HG03521 (cell line): Measurements from ENCODE around the gene CLEC19A.

Experiments used
- ATAC-seq: cut with Tn5 transposase; IDR thresholded peaks from one replicate; pipeline ENCODE4 v1.9.1; 2021; ENCODE audit warnings: mild to moderate bottlenecking, moderate library complexity; ENCODE audit not compliant: unreplicated experiment

Gene CLEC19A

DNA sequence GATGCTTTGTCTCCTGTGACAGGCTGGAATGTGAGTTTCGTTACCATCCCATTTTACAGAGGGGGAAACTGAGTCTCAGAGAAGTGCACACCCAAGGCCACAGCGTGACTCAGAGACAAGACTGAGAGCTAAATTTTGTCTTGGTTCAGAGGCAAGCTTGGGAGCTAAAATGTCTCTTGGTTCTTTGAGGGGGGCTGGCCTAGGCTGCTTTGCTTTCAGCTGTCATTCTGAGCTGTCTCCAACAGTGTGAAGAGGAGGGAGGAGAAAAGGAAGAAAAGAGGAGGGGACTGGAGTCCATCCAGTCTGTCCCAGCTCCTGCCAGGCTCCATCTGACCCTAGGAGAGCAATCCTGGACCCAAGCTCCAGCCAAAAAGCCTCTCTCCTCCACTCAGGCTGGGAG, at the start of gene CLEC19A:
TSS of gene CLEC19A (plus strand) at position 301 of the 400 bp plus-strand sequence. CDS start 121 bp downstream, outside the sequence.
- ATAC-seq: no peak

DNA sequence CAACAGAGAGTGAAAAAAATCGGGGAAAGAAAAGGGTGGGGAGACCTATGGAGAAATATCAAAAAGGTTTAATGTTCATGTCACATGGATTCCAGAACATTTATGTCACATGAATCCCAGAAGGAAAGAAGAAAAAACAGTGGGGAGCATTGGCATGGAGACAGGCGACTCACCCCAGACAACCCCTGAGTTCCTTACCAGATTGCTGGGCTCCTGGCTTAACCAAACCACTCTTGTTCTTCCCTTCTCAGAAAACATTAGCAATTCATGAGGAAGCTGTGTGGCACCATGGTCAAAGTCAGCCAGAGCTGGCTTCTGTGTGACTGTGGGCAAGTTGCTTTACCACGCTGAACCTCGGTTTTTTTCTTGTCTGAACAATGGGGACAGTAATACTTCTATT, 49.6 kb upstream of the CLEC19A start:
- no peak for ATAC-seq

- no peak for ATAC-seq
Observed at GRCh38 chr16:19236561-19237209, 48.8 kb upstream of the CLEC19A start.

GRCh38 chr16:19238406-19238805, 47.1 kb upstream of the CLEC19A start:
- ATAC-seq: no peak

DNA sequence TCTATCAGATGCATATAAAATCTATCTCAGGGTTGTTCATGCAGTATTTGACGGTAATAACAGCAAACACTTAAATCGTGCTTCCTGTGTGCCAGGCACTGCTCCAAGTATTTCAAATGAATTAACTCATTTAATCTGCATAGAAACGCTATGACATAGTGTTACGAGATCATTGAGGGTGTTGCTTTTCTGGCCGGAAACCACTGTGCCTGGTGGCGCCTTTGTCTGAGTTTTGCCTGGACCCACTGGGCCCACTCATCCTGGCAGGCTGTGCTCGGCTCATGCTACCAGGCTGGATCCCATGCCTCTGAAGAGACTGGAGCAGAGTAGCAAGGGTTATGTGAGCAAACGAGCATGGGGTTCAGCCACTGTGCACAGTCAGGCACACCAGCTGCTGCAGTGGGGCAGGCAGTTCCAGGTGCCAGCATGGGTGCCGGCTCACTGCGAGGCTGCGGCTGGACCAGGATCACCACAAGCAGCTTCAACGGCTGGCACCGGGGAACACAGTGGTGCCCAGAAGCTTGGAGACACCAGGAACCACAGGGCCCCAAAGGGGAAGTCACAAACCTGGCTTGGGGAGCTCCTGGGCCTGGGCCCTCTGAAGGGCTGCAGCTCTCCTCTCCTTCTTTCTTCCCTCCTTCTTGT, 45.9 kb upstream of the CLEC19A start:
- ATAC-seq: no peak

- no peak for ATAC-seq
Observed at GRCh38 chr16:19240494-19240893, 45.0 kb upstream of the CLEC19A start.

GRCh38 chr16:19241512-19241911, 44.0 kb upstream of the CLEC19A start:
- ATAC-seq: no peak

- no peak for ATAC-seq
Observed at GRCh38 chr16:19242186-19242585, 43.3 kb upstream of the CLEC19A start.

GRCh38 chr16:19242987-19243575, 42.5 kb upstream of the CLEC19A start:
- no peak for ATAC-seq

DNA sequence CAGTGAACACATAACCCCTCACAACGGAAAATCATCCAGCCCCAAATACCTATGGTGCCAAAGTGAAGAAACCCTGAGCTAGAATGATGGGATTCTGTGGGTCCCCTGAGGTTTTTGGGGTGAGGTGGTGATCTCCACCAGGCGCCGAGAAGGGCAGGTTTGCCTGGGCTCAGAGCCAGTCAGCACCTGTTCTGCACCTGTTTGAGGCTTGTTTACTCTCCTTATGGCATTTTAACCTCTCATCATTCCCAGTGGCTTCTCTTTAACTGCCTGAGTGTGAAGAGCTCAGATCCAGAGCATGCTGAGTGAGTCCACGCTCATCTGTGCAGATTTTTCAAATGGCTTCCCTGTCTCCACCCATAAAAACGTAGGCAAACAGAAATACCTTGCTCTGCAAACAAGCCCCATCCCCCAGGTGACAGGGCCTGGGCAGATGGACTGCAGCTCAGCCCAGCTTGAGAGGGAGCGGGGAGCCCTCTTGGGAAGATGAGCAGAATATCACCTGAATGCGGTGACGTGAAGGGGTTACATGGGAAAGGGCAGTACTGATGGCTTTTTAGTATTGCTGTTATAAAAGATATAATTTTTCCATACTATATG, 40.1 kb upstream of the CLEC19A start:
- no peak for ATAC-seq

DNA sequence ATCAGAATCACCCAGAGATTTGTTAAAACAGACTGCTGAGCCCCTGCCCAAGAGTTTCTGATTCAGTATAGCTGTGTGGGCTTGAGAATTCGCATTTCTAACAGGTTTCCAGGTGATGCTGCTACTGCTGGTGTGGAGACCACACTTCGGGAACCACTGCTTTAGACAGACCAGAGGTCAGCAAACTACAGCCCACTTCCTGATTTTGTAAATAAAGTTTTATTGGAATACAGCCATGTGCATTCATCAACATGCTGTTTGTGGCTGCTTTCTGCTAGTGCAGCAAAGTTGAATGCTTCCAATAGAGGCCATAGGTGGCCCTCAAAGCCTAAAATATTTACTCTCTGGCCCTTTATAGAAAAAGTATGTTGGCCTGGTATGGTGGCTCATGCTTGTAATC, 32.6 kb upstream of the CLEC19A start:
- ATAC-seq: no peak

GRCh38 chr16:19254611-19255010, 30.9 kb upstream of the CLEC19A start:
- no peak for ATAC-seq

GRCh38 chr16:19264123-19264673, 21.3 kb upstream of the CLEC19A start:
- no peak for ATAC-seq

- ATAC-seq: no peak
Observed at GRCh38 chr16:19265380-19265930, 20.1 kb upstream of the CLEC19A start.

GRCh38 chr16:19266774-19267173, 18.8 kb upstream of the CLEC19A start:
- ATAC-seq: no peak

DNA sequence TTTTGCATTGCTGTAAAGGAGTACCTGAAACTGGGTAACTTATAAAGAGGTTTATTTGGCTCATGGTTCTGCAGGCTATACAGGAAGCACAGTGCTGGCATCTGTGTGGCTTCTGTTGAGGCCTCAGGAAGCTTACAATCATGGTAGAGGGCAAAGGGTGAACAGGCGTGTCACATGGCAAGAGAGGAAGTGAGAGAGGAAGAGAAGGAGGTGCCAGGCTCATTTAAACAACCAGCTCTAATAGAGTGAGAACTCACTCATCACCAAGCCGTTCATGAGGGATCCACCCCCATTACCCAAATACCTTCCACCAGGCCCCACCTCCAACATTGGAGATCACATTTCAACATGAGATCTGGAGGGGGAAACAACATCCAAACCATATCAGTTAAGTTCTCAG, 16.4 kb upstream of the CLEC19A start:
- ATAC-seq: no peak

DNA sequence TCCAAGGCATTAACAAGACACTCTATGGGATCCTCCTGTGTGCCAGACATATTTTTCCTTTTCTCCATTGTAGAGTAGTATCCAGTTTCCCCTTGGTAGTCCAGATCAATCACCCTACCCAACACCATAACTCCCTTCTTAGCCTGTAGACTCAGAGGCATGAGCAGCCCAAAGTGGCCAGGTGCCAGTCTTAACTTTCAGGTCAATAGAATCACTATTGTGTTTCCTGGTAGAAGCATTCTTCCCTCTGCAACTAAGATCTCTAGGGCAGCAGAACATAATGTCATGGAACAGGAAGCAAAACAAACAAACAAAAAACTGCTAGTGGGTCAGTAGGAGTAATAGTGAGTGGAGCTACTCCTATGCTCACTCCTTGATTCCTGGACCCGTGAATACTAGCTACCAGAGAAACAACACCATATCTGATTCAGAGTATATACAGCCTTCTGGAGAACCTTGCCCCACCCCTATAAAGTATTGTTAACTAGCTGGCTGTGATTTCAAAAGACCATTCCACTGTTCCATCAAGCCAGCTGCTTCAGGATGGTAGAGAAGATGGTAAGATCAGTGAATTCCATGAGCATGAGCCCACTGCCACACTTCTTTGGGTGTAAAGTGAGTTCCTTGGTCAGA, 11.2 kb upstream of the CLEC19A start:
- ATAC-seq: no peak

DNA sequence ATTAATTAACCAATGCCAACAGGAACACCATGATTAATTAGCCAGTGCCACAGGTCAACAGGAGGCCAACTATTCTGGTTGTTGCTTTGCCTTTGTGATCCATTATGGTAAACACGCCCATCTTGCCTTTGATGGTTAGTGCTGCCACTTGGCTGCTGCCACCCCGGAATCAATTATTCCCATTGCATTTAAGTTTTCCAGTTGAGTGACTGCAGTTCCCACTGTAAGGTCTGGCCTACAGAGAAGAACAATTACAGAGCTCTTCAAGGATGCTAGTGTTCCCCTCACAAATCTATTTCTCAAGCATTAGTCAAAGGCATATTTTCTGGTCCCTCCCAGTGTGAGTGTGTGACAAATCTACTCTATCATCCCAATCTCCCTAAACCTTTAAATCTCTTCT, 7.1 kb upstream of the CLEC19A start:
- ATAC-seq: no peak

- ATAC-seq: no peak
Observed at GRCh38 chr16:19281246-19281645, 4.3 kb upstream of the CLEC19A start.

GRCh38 chr16:19282101-19282500, 3.4 kb upstream of the CLEC19A start:
- no peak for ATAC-seq

DNA sequence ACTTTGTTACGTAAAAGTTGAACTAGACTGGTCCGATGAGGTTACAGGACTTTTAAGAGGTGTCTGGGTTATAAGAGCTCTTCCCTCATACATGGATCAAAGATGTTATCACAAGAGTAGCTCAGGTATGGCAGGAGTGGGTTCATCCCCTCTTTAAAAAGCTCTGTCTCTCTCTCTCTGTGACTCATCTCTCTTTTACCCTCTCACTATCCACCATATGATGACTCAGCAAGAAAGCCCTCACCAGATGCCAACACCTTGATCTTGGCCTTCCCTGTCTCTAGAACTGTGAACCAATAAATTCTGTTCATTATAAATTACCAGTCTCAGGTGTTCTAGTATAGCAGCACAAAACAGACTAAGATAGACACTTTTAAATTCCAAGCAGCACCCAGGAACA, 1.9 kb upstream of the CLEC19A start:
- no peak for ATAC-seq
